A673 (cell line): Measurements from ENCODE around the gene ADAMTS9. TPM values are rescaled to one million over a fixed set of nuclear protein-coding genes. Genes with fewer than 3 reads are reported as not detected.
A peak's percentile ranks its signal among the peaks of the same experiment; 100 is the strongest.

Experiments
- BruUV-seq: library from RNA; stranded (reverse); fragments of 400-500 nt; replicated peaks from 2 replicates; lab custom pipeline; 2021; lab: Mats Ljungman, UMichigan
- CTCF ChIA-PET: fragments of 300-600 bp; sonication (Branson Sonifier 250); formaldehyde crosslinking; loops from one replicate; lab custom pipeline; 2022; ENCODE audit warnings: antibody characterized with exemption; lab: Charles Lee
- POLR2A ChIA-PET: fragments of 300-600 bp; sonication (Branson Sonifier 250); formaldehyde crosslinking; loops from one replicate; lab custom pipeline; 2022; ENCODE audit warnings: antibody characterized with exemption; ENCODE audit not compliant: low non-redundant PET; lab: Charles Lee
- DNase-seq: peaks from one replicate; pipeline ENCODE4 v3.0.0-alpha.2; 2015; ENCODE audit warnings: low spot score
- H3K27ac ChIP-seq: fragments of 200-600 bp; sonication (generic); 2 replicates; pipeline ENCODE4 v1.5.1; 2016; ENCODE audit warnings: mixed run types, low read depth, mild to moderate bottlenecking, mixed read lengths, antibody characterized with exemption, low read length; ENCODE audit not compliant: poor library complexity, severe bottlenecking
- H3K27me3 ChIP-seq: fragments of 200-600 bp; sonication (generic); replicated peaks from 2 replicates; pipeline ENCODE4 v1.6.1; 2017; ENCODE audit warnings: mixed run types, low read depth, mild to moderate bottlenecking, mixed read lengths, antibody characterized with exemption, low read length; ENCODE audit not compliant: insufficient read depth, poor library complexity
- H3K36me3 ChIP-seq: fragments of 200-600 bp; sonication (generic); 2 replicates; pipeline ENCODE4 v1.6.1; 2016; ENCODE audit warnings: mixed run types, mild to moderate bottlenecking, mixed read lengths, antibody characterized with exemption, low read length; ENCODE audit not compliant: insufficient read depth, poor library complexity, severe bottlenecking
- H3K4me1 ChIP-seq: fragments of 200-600 bp; sonication (generic); 2 replicates; pipeline ENCODE4 v1.6.1; 2017; ENCODE audit warnings: mixed run types, mild to moderate bottlenecking, mixed read lengths, antibody characterized with exemption, low read length; ENCODE audit not compliant: insufficient read depth, poor library complexity, severe bottlenecking
- H3K4me3 ChIP-seq: fragments of 200-600 bp; sonication (generic); 2 replicates; pipeline ENCODE4 v1.5.1; 2016; ENCODE audit warnings: low read depth, mixed run types, mild to moderate bottlenecking, mixed read lengths, low read length; ENCODE audit not compliant: poor library complexity, severe bottlenecking
- H3K9me3 ChIP-seq: fragments of 200-600 bp; sonication (generic); 2 replicates; pipeline ENCODE4 v1.6.1; 2016; ENCODE audit warnings: mixed run types, low read depth, mild to moderate bottlenecking, mixed read lengths, antibody characterized with exemption, low read length; ENCODE audit not compliant: poor library complexity, severe bottlenecking
- EZH2 ChIP-seq: fragments of 200-600 bp; sonication (generic); IDR thresholded peaks from 2 replicates; pipeline ENCODE4 v1.6.1; 2017; ENCODE audit warnings: borderline replicate concordance, low read depth, mild to moderate bottlenecking, mixed read lengths, antibody characterized with exemption, low read length; ENCODE audit not compliant: poor library complexity, severe bottlenecking
- intact Hi-C: fragments of 100-400 bp; cut with micrococcal nuclease; formaldehyde crosslinking; loops from one replicate; pipeline ENCODE4 v1.10.0; 2022; ENCODE audit not compliant: unreplicated experiment
- total RNA-seq: library from RNA; stranded (reverse); gene quantifications from 2 replicates; pipeline ENCODE4 v1.2.3, GENCODE V29; 2021
- TF ChIP-seq, protein P1 (sequence below): fragments of 300-800, 200-600 bp; sonication (generic); conservative IDR thresholded peaks from 2 replicates; pipeline ENCODE4 v1.5.1; 2017; ENCODE audit warnings: low read depth, mild to moderate bottlenecking, antibody characterized with exemption, low read length, moderate library complexity, mixed read lengths

ADAMTS9 gene
- total RNA-seq, 1 experiment from 2014 or later = 0.26 TPM

DNA sequence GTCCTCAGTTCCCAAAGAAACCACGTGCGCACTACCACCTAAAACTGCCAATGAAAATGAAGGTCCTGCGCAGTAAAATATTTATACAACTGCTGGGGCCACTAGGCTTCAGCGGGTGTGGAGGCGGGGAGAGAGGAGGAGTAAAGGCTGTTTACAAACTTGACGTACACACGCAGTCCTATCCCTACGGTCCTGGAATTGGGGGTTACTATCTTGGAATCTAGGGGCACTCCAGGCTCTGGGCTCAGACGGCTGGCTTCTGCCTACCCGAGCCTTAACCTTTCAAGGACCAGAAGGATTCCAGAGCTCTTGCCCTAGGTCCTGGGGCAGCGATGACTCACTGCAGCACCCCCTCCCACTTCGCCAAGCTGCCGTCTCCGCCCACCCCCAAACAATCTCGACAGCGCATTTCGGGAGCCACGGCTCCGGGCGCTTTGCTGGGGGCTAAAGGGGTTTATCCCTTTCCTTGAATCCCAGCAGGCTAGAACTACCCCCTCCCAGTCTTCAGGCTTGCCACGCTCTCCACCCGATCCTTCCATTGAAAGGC is 3.0 kb downstream of the ADAMTS9 start:
- Histone ChIP-seq H3K4me3 (peak overlapping the region; percentile 49), H3K27me3 (no peaks in the 10 kb centered on the region), H3K9me3 (no peaks in the 10 kb centered on the region), H3K4me1 (peaks cover 5% of the 10 kb centered on the region), H3K27ac (no peak overlapping the region), H3K36me3 (no peaks in the 10 kb centered on the region)
- ChIA-PET CTCF (no interaction called here), POLR2A (no interaction called here)
- intact Hi-C loops = loop anchor here (5.0 kb wide), 1 partner anchor 483 kb away; no protein-coding TSS in a partner anchor
- TF ChIP-seq, protein P1, sequence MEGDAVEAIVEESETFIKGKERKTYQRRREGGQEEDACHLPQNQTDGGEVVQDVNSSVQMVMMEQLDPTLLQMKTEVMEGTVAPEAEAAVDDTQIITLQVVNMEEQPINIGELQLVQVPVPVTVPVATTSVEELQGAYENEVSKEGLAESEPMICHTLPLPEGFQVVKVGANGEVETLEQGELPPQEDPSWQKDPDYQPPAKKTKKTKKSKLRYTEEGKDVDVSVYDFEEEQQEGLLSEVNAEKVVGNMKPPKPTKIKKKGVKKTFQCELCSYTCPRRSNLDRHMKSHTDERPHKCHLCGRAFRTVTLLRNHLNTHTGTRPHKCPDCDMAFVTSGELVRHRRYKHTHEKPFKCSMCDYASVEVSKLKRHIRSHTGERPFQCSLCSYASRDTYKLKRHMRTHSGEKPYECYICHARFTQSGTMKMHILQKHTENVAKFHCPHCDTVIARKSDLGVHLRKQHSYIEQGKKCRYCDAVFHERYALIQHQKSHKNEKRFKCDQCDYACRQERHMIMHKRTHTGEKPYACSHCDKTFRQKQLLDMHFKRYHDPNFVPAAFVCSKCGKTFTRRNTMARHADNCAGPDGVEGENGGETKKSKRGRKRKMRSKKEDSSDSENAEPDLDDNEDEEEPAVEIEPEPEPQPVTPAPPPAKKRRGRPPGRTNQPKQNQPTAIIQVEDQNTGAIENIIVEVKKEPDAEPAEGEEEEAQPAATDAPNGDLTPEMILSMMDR = no peak
- TF ChIP-seq EZH2 = no peak
- no TSS peak for BruUV-seq
- no peak for DNase-seq

DNA sequence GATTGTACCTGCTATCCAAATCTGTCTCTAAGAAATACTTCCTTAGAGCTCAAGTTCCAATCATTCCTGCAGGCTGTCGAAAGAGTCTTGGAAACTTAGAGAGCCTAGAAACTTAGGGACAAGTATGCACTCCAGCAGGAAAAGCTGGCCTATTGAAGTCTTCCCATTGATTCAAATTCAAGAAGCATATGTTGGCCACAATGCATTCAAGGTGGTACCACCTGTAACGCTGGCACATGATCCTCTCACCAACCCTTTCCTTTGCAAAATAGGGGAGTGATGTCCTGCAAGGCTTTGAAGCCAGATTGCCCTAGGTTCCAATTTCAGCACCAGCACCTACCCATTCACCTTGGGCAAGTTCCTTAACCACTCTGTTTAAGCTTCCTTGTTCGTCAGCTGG is 6.0 kb downstream of the ADAMTS9 start:
- CTCF ChIA-PET = no interaction called here

DNA sequence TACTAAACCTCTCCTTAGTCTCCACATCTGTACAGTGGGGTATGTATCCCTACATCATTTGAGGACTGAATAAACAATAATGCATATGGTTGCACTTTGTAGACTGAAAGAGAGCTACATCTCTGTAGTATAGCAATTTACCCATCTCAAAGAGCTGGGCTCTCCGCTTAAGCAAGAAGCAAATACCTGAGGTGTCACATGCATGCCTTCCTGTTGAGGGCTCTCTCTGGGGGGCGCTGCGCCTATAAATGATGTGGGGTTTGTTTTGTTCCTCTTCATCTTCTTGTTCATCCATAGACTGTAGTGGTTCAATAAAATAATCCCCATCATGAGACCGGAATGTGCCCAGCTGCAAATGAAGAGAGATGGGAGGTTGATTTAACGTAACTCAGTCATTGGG is 6.8 kb downstream of the ADAMTS9 start:
- BruUV-seq = no TSS peak
- H3K9me3 ChIP-seq = no peaks in the 10 kb centered on the region
- TF ChIP-seq, protein P1 = no peak
- TF ChIP-seq EZH2 = no peak
- H3K27me3 ChIP-seq = no peaks in the 10 kb centered on the region
- H3K4me3 ChIP-seq = no peak overlapping the region
- CTCF ChIA-PET = no interaction called here
- no peaks in the 10 kb centered on the region for H3K36me3 ChIP-seq
- POLR2A ChIA-PET = no interaction called here
- no peak for DNase-seq
- intact Hi-C loops = no loop called here
- peaks cover 5% of the 10 kb centered on the region for H3K4me1 ChIP-seq
- no peak overlapping the region for H3K27ac ChIP-seq

More for the DNA sequence above, 6.0 kb downstream of the ADAMTS9 start:
- POLR2A ChIA-PET = no interaction called here
- H3K4me3 ChIP-seq = no peak overlapping the region
- no peaks in the 10 kb centered on the region for H3K27me3 ChIP-seq
- no peak overlapping the region for H3K27ac ChIP-seq
- BruUV-seq = no TSS peak
- intact Hi-C loops = no loop called here
- H3K4me1 ChIP-seq = peaks cover 5% of the 10 kb centered on the region
- H3K9me3 ChIP-seq = no peaks in the 10 kb centered on the region
- H3K36me3 ChIP-seq = no peaks in the 10 kb centered on the region
- no peak for DNase-seq
- TF ChIP-seq EZH2 = no peak
- TF ChIP-seq, protein P1 = no peak
